NCI-H187 treated with DMSO at 0.1 percent for 48 hours (cell line): ENCODE measurements around the gene ATG101.

Experiments
- DNase-seq: peaks from one replicate; lab custom pipeline; 2025; lab: John Stamatoyannopoulos, UW

The ATG101 gene

GRCh38 chr12:52057638-52058576 lies 11.9 kb upstream of the ATG101 start:
- no peak for DNase-seq

DNA sequence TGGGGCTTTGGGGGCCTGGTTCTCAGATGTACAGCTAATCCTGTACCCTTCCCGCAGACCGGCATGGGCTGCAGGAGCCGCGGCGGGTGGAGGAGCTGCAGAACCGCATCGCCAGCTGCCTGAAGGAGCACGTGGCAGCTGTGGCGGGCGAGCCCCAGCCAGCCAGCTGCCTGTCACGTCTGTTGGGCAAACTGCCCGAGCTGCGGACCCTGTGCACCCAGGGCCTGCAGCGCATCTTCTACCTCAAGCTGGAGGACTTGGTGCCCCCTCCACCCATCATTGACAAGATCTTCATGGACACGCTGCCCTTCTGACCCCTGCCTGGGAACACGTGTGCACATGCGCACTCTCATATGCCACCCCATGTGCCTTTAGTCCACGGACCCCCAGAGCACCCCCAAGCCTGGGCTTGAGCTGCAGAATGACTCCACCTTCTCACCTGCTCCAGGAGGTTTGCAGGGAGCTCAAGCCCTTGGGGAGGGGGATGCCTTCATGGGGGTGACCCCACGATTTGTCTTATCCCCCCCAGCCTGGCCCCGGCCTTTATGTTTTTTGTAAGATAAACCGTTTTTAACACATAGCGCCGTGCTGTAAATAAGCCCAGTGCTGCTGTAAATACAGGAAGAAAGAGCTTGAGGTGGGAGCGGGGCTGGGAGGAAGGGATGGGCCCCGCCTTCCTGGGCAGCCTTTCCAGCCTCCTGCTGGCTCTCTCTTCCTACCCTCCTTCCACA lies 11.0 kb upstream of the ATG101 start:
- no peak for DNase-seq

GRCh38 chr12:52059582-52060497 lies 9.9 kb upstream of the ATG101 start:
- no peak for DNase-seq

GRCh38 chr12:52060498-52061177 lies 9.1 kb upstream of the ATG101 start:
- DNase-seq: no peak

DNA sequence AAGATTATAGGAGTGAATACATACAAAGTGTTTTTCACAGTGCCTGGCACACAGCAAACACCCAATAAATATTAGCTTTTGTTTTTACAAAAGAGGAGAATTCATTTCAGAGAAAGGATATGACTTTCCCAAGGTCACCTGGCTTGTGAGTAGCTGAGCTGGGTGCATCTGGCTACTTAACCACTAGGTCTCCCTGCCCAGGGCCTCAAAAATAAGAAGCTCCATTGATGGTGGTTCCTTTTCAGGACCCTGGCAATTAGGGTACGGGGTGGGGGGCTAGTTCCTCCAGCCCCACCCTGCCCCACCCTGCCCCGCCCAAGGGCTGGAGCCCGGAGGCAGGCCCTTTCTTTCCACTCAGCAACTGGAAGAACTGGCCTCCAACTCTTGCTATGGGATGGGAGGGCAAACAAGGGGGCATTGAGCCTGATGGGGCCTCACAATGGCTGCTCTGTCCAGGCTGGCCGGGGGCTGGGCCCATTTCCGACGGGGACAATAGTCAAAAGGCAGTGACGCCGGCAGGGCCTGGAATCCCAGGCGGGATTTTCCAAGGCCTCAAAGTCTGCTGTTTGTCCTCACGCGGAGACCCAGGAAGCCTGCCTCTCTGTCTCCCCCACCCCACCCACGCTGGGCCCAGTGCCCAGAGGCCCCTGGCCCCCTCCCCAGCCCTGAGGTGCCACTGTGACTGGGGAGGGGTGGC lies 8.2 kb upstream of the ATG101 start:
- no peak for DNase-seq

- no peak for DNase-seq
These were observed 7.4 kb upstream of the ATG101 start for GRCh38 chr12:52062167-52063081.

GRCh38 chr12:52063082-52063924 lies 6.5 kb upstream of the ATG101 start:
- DNase-seq: no peak

GRCh38 chr12:52063981-52064649 lies 5.7 kb upstream of the ATG101 start:
- DNase-seq: no peak

DNA sequence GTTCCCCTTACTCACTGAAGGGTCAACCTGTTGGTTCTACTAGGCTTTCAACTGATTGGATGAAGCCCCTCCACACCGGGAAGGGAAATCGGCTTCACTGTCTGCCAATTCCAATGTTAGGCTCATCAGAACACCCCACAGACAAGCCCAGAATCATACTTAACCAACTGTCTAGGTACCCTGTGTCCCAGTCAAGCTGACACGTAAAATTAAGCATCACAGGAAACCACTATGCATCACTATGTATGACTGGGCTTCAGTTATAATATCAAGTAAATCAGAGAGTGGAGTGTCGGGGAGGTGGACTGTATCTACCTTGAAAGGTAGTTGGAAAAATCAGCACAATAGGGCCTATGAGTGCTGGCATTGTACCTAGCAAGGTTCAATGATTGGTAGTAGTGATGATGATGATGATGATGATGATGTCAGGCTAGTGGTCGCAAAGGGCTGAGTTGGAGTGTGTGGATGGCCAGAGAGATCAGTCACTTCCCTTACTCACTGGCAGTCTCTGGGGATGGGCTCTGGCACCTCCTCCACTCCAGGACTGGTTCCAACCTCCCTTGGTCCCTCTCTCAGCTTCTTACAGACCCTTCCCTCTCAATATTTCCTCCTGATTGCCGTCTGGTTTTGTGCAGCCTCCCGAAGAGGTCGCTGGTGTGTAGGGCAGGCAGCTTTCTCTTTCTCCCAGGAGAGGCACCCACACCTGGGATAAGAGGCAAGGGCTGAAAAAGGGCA lies 3.3 kb upstream of the ATG101 start:
- DNase-seq: no peak

DNA sequence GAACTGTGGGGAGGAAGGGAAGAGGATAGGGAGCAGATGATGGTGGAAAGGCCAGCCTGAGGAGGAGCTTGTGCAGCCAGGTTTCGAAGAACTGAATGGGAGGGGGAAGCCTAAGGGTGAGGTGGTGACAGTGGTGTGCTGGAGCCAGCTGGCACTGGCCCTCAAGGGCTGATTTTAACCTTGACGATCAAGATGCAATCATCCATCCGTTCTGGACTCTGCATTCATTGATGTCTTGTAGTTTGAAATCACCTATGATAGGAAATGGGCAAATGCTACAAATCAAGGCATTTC lies 2.8 kb upstream of the ATG101 start:
- no peak for DNase-seq

GRCh38 chr12:52070185-52070925 lies 577 bp downstream of the ATG101 start:
- no peak for DNase-seq

DNA sequence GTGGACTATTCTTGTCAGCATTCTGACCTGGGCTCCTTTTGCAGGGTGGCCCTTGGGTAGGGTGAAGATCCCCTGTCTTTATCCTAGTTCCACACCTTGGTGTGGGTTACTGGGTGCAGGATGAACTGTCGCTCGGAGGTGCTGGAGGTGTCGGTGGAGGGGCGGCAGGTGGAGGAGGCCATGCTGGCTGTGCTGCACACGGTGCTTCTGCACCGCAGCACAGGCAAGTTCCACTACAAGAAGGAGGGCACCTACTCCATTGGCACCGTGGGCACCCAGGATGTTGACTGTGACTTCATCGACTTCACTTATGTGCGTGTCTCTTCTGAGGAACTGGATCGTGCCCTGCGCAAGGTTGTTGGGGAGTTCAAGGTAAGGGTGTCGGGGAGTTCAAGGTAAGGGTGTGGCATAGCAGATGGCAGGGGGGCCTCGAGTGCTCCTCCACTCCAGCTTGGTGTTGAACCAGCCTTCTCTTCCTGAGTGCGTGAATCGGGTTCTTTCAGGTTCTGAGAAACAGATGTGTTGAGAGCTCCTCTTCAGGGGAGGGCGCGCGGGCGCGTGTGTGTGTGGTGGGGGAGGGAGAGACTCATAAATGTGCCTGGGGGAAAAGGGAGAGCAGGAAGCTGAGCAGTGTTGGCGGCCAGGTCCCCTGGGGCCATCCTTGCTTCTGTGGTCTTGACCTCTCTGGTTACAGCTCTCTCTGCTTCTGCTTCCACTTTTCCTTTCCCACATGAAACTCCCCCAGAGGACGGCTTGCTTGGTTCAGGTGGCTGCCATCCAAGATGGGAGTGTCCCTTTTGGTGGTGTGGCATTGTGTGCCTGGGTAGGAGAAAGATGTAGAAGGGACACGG lies 4.0 kb downstream of the ATG101 start:
- peak; percentile 91 for DNase-seq

DNA sequence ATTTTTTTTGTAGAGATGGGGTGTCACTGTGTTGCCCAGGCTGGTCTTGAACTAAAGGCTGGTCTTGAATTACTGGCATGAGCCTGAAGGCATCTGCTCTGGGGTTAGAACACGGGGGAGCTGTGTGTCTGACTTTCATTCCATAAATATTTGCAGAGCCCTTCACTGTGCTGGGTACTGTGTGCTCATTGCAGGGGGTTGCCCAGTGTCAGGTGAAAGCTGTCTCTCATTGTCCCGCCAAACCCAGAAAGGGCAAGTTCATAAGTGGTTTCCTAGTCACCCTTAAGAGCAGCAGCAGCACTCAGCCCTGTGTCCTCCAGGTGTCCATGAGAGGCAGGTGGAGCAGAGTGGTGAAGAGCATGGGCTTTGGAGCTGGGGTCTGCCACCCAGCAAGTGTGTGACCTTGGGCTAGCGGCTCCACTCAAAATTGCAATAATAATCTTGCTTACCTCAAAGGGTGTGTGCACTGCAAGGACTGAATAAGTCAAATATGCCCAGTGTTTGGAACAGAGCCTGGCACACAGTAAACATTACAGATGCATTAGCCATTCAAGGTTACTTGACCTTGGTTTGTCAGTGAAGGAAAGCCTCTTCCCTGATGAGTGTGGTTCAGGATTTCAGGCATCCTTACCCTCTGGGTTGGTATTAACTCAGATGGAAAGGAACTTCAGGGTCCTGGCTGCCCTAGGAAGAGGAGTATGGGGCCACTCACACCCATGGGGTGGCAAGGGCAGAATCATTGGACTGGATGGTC lies 5.4 kb downstream of the ATG101 start:
- DNase-seq: peak; percentile 78

DNA sequence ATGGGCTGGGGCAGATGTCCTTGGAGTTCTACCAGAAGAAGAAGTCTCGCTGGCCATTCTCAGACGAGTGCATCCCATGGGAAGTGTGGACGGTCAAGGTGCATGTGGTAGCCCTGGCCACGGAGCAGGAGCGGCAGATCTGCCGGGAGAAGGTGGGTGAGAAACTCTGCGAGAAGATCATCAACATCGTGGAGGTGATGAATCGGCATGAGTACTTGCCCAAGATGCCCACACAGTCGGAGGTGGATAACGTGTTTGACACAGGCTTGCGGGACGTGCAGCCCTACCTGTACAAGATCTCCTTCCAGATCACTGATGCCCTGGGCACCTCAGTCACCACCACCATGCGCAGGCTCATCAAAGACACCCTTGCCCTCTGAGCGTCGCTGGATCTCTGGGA lies 7.0 kb downstream of the ATG101 start:
- no peak for DNase-seq

- DNase-seq: no peak
These were observed 8.5 kb downstream of the ATG101 start for GRCh38 chr12:52078276-52078675.
